H1 (cell line): ENCODE results near the gene EIPR1. TPM values are rescaled to one million over a fixed set of nuclear protein-coding genes. Genes with fewer than 3 reads are reported as not detected.

Experiments used
- CTCF ChIA-PET: fragments of 300-600 bp; sonication (Branson Sonifier 250); formaldehyde crosslinking; loops from one replicate; lab custom pipeline; 2021; ENCODE audit not compliant: partially characterized antibody; lab: Charles Lee
- POLR2A ChIA-PET: fragments of 300-600 bp; sonication (Branson Sonifier 250); formaldehyde crosslinking; loops from one replicate; lab custom pipeline; 2021; ENCODE audit warnings: inconsistent platforms; ENCODE audit not compliant: partially characterized antibody; lab: Charles Lee
- DNase-seq, 2 experiments: peaks; one replicate each; pipeline versions ENCODE4 v3.0.0 to v3.0.0-alpha.2; 2010 to 2022; ENCODE audit warnings: low spot score in 2 of 2, low read depth in 1 of 2, mixed read lengths in 1 of 2
- FAIRE-seq: peaks from 2 replicates; lab custom pipeline; 2011; peaks lifted over from hg19 to GRCh38; lab: Jason Lieb, UNC
- H2AFZ ChIP-seq: 2 replicates; pipeline ENCODE4 v1.8.1; 2012; ENCODE audit warnings: low read length, inconsistent platforms
- H2AK5ac ChIP-seq: 2 replicates; pipeline ENCODE4 v1.6.1; 2013; ENCODE audit warnings: low read depth, low read length
- H2BK120ac ChIP-seq: replicated peaks from 2 replicates; pipeline ENCODE3; 2013; ENCODE audit warnings: low read depth, low read length, inconsistent platforms
- H2BK12ac ChIP-seq: 2 replicates; pipeline ENCODE4 v1.6.1; 2013; ENCODE audit warnings: low read depth, low read length
- H2BK15ac ChIP-seq: 2 replicates; pipeline ENCODE4 v1.6.1; 2013; ENCODE audit warnings: low read length
- H2BK20ac ChIP-seq: 2 replicates; pipeline ENCODE4 v1.6.1; 2013; ENCODE audit warnings: low read length
- H2BK5ac ChIP-seq: 2 replicates; pipeline ENCODE4 v1.6.1; 2013; ENCODE audit warnings: low read depth, low read length
- H3K14ac ChIP-seq: 2 replicates; pipeline ENCODE4 v1.6.1; 2013; ENCODE audit warnings: inconsistent platforms; ENCODE audit not compliant: insufficient read length
- H3K18ac ChIP-seq: 2 replicates; pipeline ENCODE4 v1.6.1; 2013; ENCODE audit warnings: low read length; ENCODE audit errors: extremely low read depth
- H3K23ac ChIP-seq: 2 replicates; pipeline ENCODE4 v1.6.1; 2013; ENCODE audit warnings: inconsistent platforms; ENCODE audit not compliant: insufficient read length
- H3K23me2 ChIP-seq: 2 replicates; pipeline ENCODE4 v1.6.1; 2013; ENCODE audit warnings: low read depth, low read length
- H3K27ac ChIP-seq: 2 replicates; pipeline ENCODE4 v1.6.1; 2011; ENCODE audit warnings: low read depth, low read length, inconsistent platforms
- H3K27me3 ChIP-seq, 4 experiments: replicated peaks in 1 of 4; 1 replicate in 1 of 4; 2 replicates in 3 of 4; pipeline versions ENCODE4 v1.6.1 to v1.8.1; 2011 to 2013; ENCODE audit warnings: low read length in 3 of 4, mild to moderate bottlenecking in 3 of 4, inconsistent platforms in 2 of 4, mixed read lengths in 2 of 4, moderate library complexity in 1 of 4; ENCODE audit not compliant: control insufficient read depth in 3 of 4, insufficient read depth in 3 of 4; ENCODE audit errors: extremely low read depth in 1 of 4
- H3K36me3 ChIP-seq, 4 experiments: 2 replicates each; pipeline versions ENCODE4 v1.6.1 to v1.8.1; 2011 to 2013; ENCODE audit warnings: mild to moderate bottlenecking in 4 of 4, low read length in 3 of 4, moderate library complexity in 2 of 4, control low read depth in 1 of 4, inconsistent platforms in 1 of 4; ENCODE audit not compliant: insufficient read depth in 4 of 4, control insufficient read depth in 2 of 4
- H3K4ac ChIP-seq: replicated peaks from 2 replicates; pipeline ENCODE3; 2013; ENCODE audit warnings: low read length, low read depth, mixed read lengths, inconsistent platforms; ENCODE audit not compliant: insufficient read length
- H3K4me1 ChIP-seq, 4 experiments: replicated peaks in 1 of 4; 1 replicate in 1 of 4; 2 replicates in 3 of 4; pipeline versions ENCODE4 v1.6.1 to v1.8.1; 2011 to 2013; ENCODE audit warnings: low read length in 3 of 4, inconsistent platforms in 2 of 4, mixed read lengths in 1 of 4; ENCODE audit not compliant: insufficient read depth in 4 of 4, control insufficient read depth in 3 of 4
- H3K4me2 ChIP-seq, 2 experiments: 2 replicates each; pipeline versions ENCODE4 v1.6.1 to v1.8.1; 2011 to 2013; ENCODE audit warnings: low read depth in 2 of 2, low read length in 2 of 2, control low read depth in 1 of 2, inconsistent platforms in 1 of 2, mild to moderate bottlenecking in 1 of 2; ENCODE audit not compliant: insufficient read depth in 1 of 2
- H3K4me3 ChIP-seq, 4 experiments: fragments of 200-600, 300-600 bp in 1 of 4; sonication (generic), shearing (Covaris generic), sonication (Bioruptor Twin) in 1 of 4; 2 replicates each; pipeline versions ENCODE4 v1.5.1 to v1.8.1; 2011 to 2016; ENCODE audit warnings: low read length in 4 of 4, low read depth in 3 of 4, control low read depth in 2 of 4, inconsistent platforms in 2 of 4, mild to moderate bottlenecking in 2 of 4, mixed read lengths in 1 of 4, moderate library complexity in 1 of 4; ENCODE audit not compliant: insufficient read depth in 2 of 4; ENCODE audit errors: extremely low read depth in 1 of 4
- H3K56ac ChIP-seq: replicated peaks from 2 replicates; pipeline ENCODE3; 2013; ENCODE audit warnings: low read depth, mild to moderate bottlenecking, mixed read lengths, low read length, inconsistent platforms; ENCODE audit not compliant: insufficient read length
- H3K79me1 ChIP-seq: 2 replicates; pipeline ENCODE4 v1.6.1; 2013; ENCODE audit warnings: low read depth, low read length, control low read depth
- H3K79me2 ChIP-seq, 2 experiments: 2 replicates each; pipeline versions ENCODE4 v1.6.1 to v1.8.1; 2012 to 2013; ENCODE audit warnings: low read length in 2 of 2, mild to moderate bottlenecking in 2 of 2, inconsistent platforms in 1 of 2; ENCODE audit not compliant: insufficient read depth in 2 of 2, control insufficient read depth in 1 of 2
- H3K9ac ChIP-seq, 4 experiments: replicated peaks in 1 of 4; 1 replicate in 1 of 4; 2 replicates in 3 of 4; pipeline versions ENCODE4 v1.6.1 to v1.8.1; 2011 to 2013; ENCODE audit warnings: low read depth in 3 of 4, low read length in 3 of 4, control low read depth in 2 of 4, mild to moderate bottlenecking in 2 of 4, moderate library complexity in 2 of 4, inconsistent platforms in 1 of 4; ENCODE audit errors: extremely low read depth in 1 of 4
- H3K9me3 ChIP-seq, 2 experiments: 2 replicates each; pipeline versions ENCODE4 v1.6.1 to v1.8.1; 2012 to 2013; ENCODE audit warnings: mild to moderate bottlenecking in 2 of 2, moderate library complexity in 2 of 2, control low read depth in 1 of 2, inconsistent platforms in 1 of 2, low read depth in 1 of 2, low read length in 1 of 2, mixed read lengths in 1 of 2; ENCODE audit not compliant: insufficient read depth in 2 of 2
- H4K20me1 ChIP-seq, 2 experiments: replicated peaks in 1 of 2; 2 replicates each; pipeline versions ENCODE3 to v1.8.1; 2011 to 2013; ENCODE audit warnings: inconsistent platforms in 2 of 2, low read length in 2 of 2, mild to moderate bottlenecking in 1 of 2; ENCODE audit not compliant: insufficient read depth in 2 of 2, control insufficient read depth in 1 of 2
- H4K5ac ChIP-seq: 2 replicates; pipeline ENCODE4 v1.6.1; 2013; ENCODE audit warnings: low read length, low read depth, mixed read lengths, inconsistent platforms; ENCODE audit not compliant: insufficient read length
- H4K8ac ChIP-seq: 2 replicates; pipeline ENCODE4 v1.8.0; 2013; ENCODE audit warnings: mild to moderate bottlenecking, moderate library complexity, low read length, inconsistent platforms; ENCODE audit not compliant: insufficient read depth; ENCODE audit errors: extremely low read depth
- H4K91ac ChIP-seq: replicated peaks from 2 replicates; pipeline ENCODE3; 2013; ENCODE audit warnings: low read length, mixed read lengths, inconsistent platforms; ENCODE audit not compliant: insufficient read length
- CEBPB ChIP-seq: IDR thresholded peaks from 2 replicates; pipeline ENCODE4 v1.6.1; 2012; ENCODE audit warnings: low read depth, low read length
- HDAC2 ChIP-seq, 2 experiments: fragments of 300-600 bp in 1 of 2; sonication (generic) in 1 of 2; IDR thresholded peaks; 2 replicates each; pipeline ENCODE4 v1.6.1; 2011 to 2012; ENCODE audit warnings: low read depth in 2 of 2, low read length in 2 of 2, mild to moderate bottlenecking in 2 of 2, moderate library complexity in 2 of 2, borderline replicate concordance in 1 of 2, inconsistent platforms in 1 of 2
- WGBS, 2 experiments: shearing (Covaris generic) in 1 of 2; methylation state at CpG; one replicate each; pipeline versions ENCODE4 v1.1.6 to v1.1.7; 2013 to 2015; ENCODE audit warnings: low lambda C conversion rate in 2 of 2, mixed read lengths in 2 of 2, inconsistent platforms in 1 of 2, low coverage in 1 of 2, missing lambda C conversion rate in 1 of 2; ENCODE audit not compliant: insufficient replicate concordance in 2 of 2, insufficient coverage in 1 of 2, insufficient read length in 1 of 2; ENCODE audit errors: extremely low coverage in 1 of 2, missing lambda C conversion rate in 1 of 2; 5-methylcytosine and 5-hydroxymethylcytosine counted together
- polyA plus RNA-seq, 7 experiments: library from polyadenylated mRNA; depleted of rRNA in 3 of 7; stranded (reverse) in 5 of 7; unstranded in 2 of 7; fragments of >200 nt in 5 of 7; fragments of 200-250 nt in 2 of 7; gene quantifications; 1 replicate in 5 of 7; 2 replicates in 1 of 7; 4 replicates in 1 of 7; pipeline versions ENCODE4 v1.2.1 to v1.2.3, GENCODE V29; 2011 to 2013; ENCODE audit warnings: missing spikeins in 2 of 7, mixed read lengths in 2 of 7
- total RNA-seq: library from RNA; stranded (reverse); fragmentation: NEBNext Ultra II Directional; extraction: Animal tissue kit (Norgen Biotek cat#: 25700); gene quantifications from 2 replicates; pipeline ENCODE4 v1.2.1, GENCODE V29; 2021

Gene EIPR1
- total and polyA plus RNA-seq, 2 of the 8 experiments (the other 6 are each of a cell fraction or from before 2014, with no cell fraction given) = 26.3 to 56.4 TPM

- Histone ChIP-seq H4K5ac (no peak overlapping the region), H3K27ac (no peak overlapping the region), H3K4me3 (no peak overlapping the region)
These were observed 183.9 kb downstream of the EIPR1 start for GRCh38 chr2:3193443-3194330.

More at GRCh38 chr2:3193443-3194330, 183.9 kb downstream of the EIPR1 start:
- peaks cover 0 to under 1% of the 10 kb centered on the region in 2 experiments for H4K20me1 ChIP-seq
- no peak for DNase-seq
- H3K9ac ChIP-seq = no peak overlapping the region
- peaks cover 3 to 13% (median 5%) of the 10 kb centered on the region in 4 experiments for H3K4me1 ChIP-seq
- no peak overlapping the region for H3K14ac ChIP-seq
- no peaks in the 10 kb centered on the region for H3K9me3 ChIP-seq
- no peak overlapping the region for H3K4me2 ChIP-seq
- H2BK5ac ChIP-seq = no peak overlapping the region
- no peak for TF ChIP-seq HDAC2 (IDR thresholded peaks at IDR 0.05; ENCODE audit: borderline replicate concordance in 1 of 2, low read depth in 2 of 2, low read length in 2 of 2)
- peak; percentile 89 for TF ChIP-seq CEBPB
- TF ChIP-seq, all 59 proteins: peak for 1
- POLR2A ChIA-PET = no interaction called here
- H3K23ac ChIP-seq = no peak overlapping the region
- H3K36me3 ChIP-seq = peaks cover 2 to 9% (median 5%) of the 10 kb centered on the region in 4 experiments; a peak in 5 of 8 replicates
- no peak overlapping the region for H2AK5ac ChIP-seq
- no peak overlapping the region for H2AFZ ChIP-seq
- H3K18ac ChIP-seq = no peak overlapping the region
- H3K79me1 ChIP-seq = no peaks in the 10 kb centered on the region; the same call in none of the 2 replicates
- no peak overlapping the region for H4K91ac ChIP-seq
- H2BK120ac ChIP-seq = no peak overlapping the region
- FAIRE-seq = no peak
- H3K27me3 ChIP-seq = no peaks in the 10 kb centered on the region; a peak in 2 of 7 replicates
- H3K23me2 ChIP-seq = no peaks in the 10 kb centered on the region
- CTCF ChIA-PET = interaction anchor here (0.5 to 1.4 kb wide), 4 partner anchors 13 to 899 kb away, joined by 3 to 4 read pairs (median 3); no protein-coding TSS in a partner anchor
- no peak overlapping the region for H2BK20ac ChIP-seq
- no peaks in the 10 kb centered on the region for H3K79me2 ChIP-seq
- no peak overlapping the region for H4K8ac ChIP-seq
- WGBS, 2 experiments = 86% methylated on average over 20 of the region's 20 CpGs; no CpG with 5 or more reads in 1 of the 2 experiments
- H2BK15ac ChIP-seq = no peak overlapping the region
- H3K4ac ChIP-seq = no peak overlapping the region
- no peak overlapping the region for H2BK12ac ChIP-seq
- H3K56ac ChIP-seq = no peak overlapping the region
